GM18507 (cell line): Measurements from ENCODE around the gene ARHGEF7.

Experiments
- DNase-seq: peaks from one replicate; pipeline ENCODE4 v3.0.0; 2011; ENCODE audit warnings: low read depth; ENCODE audit not compliant: insufficient read length; ENCODE audit errors: extremely low spot score
- FAIRE-seq: peaks from 2 replicates; lab custom pipeline; 2011; peaks lifted over from hg19 to GRCh38; lab: Jason Lieb, UNC

The ARHGEF7 gene

GRCh38 chr13:111161601-111162600, 46.8 kb downstream of the ARHGEF7 start:
- no peak for DNase-seq
- FAIRE-seq, result peak; percentile 73

- peak; percentile 76 for FAIRE-seq
- DNase-seq, result no peak
Observed at GRCh38 chr13:111165241-111166010, 50.3 kb downstream of the ARHGEF7 start.

- DNase-seq (no peak), FAIRE-seq (no peak)
Observed at GRCh38 chr13:111166882-111167675, 52.0 kb downstream of the ARHGEF7 start.

- FAIRE-seq (no peak), DNase-seq (no peak)
Observed at GRCh38 chr13:111168107-111168506, 53.0 kb downstream of the ARHGEF7 start.

GRCh38 chr13:111171112-111171511, 56.0 kb downstream of the ARHGEF7 start:
- FAIRE-seq, result no peak
- no peak for DNase-seq

GRCh38 chr13:111171629-111172028, 56.5 kb downstream of the ARHGEF7 start:
- DNase-seq (no peak), FAIRE-seq (no peak)

GRCh38 chr13:111174377-111175114, 59.4 kb downstream of the ARHGEF7 start:
- FAIRE-seq (no peak), DNase-seq (no peak)

- DNase-seq, result no peak
- FAIRE-seq, result no peak
Observed at GRCh38 chr13:111175372-111175771, 60.3 kb downstream of the ARHGEF7 start.

GRCh38 chr13:111175935-111176334, 60.8 kb downstream of the ARHGEF7 start:
- no peak for FAIRE-seq
- DNase-seq, result no peak

GRCh38 chr13:111176421-111176820, 61.3 kb downstream of the ARHGEF7 start:
- no peak for DNase-seq
- no peak for FAIRE-seq

- DNase-seq (no peak), FAIRE-seq (no peak)
Observed at GRCh38 chr13:111177081-111177711, 62.1 kb downstream of the ARHGEF7 start.

- FAIRE-seq, result no peak
- DNase-seq, result no peak
Observed at GRCh38 chr13:111177921-111178320, 62.8 kb downstream of the ARHGEF7 start.

GRCh38 chr13:111178402-111178801, 63.3 kb downstream of the ARHGEF7 start:
- FAIRE-seq (no peak), DNase-seq (no peak)

- peak; percentile 15 for FAIRE-seq
- DNase-seq, result no peak
Observed at GRCh38 chr13:111179908-111180760, 65.0 kb downstream of the ARHGEF7 start.

- FAIRE-seq (no peak), DNase-seq (no peak)
Observed at GRCh38 chr13:111181977-111182376, 66.9 kb downstream of the ARHGEF7 start.

- FAIRE-seq, result no peak
- no peak for DNase-seq
Observed at GRCh38 chr13:111183087-111183645, 68.1 kb downstream of the ARHGEF7 start.

- no peak for FAIRE-seq
- DNase-seq, result no peak
Observed at GRCh38 chr13:111183959-111184358, 68.8 kb downstream of the ARHGEF7 start.
